GM12878 (cell line): Measurements from ENCODE around the gene HLA-DQB1.

Experiments
- BHLHE40 ChIP-seq, 2 experiments: fragments of 450-650 bp in 1 of 2; IDR thresholded peaks; 2 replicates each; pipeline ENCODE4 v1.6.1; 2011 to 2017; ENCODE audit warnings: low read depth in 2 of 2, borderline replicate concordance in 1 of 2, improper control_type of control experiment in 1 of 2, low read length in 1 of 2, mild to moderate bottlenecking in 1 of 2
- CBX5 ChIP-seq: sonication (generic); IDR thresholded peaks from 2 replicates; pipeline ENCODE4 v1.6.1; 2016; ENCODE audit warnings: low read depth, moderate library complexity, mild to moderate bottlenecking, inconsistent platforms
- CTCF ChIP-seq, 3 experiments: IDR thresholded peaks in 2 of 3; conservative IDR thresholded peaks in 1 of 3; 2 replicates each; pipeline ENCODE4 v1.5.1; 2011; ENCODE audit warnings: low read depth in 3 of 3, low read length in 3 of 3, mild to moderate bottlenecking in 3 of 3, control low read depth in 2 of 3, moderate library complexity in 2 of 3, inconsistent platforms in 1 of 3, mixed read lengths in 1 of 3; ENCODE audit not compliant: control insufficient read depth in 2 of 3, insufficient read depth in 1 of 3; ENCODE audit errors: extremely low read depth in 1 of 3
- HDAC2 ChIP-seq: fragments of 200-600 bp; sonication (generic); IDR thresholded peaks from 2 replicates; pipeline ENCODE4 v1.6.1; 2017
- JUNB ChIP-seq: IDR thresholded peaks from 2 replicates; pipeline ENCODE4 v1.6.1; 2016; ENCODE audit warnings: antibody characterized with exemption, mild to moderate bottlenecking
- POLR2A ChIP-seq: IDR thresholded peaks from 2 replicates; pipeline ENCODE4 v1.6.1; 2011; ENCODE audit warnings: low read depth, mild to moderate bottlenecking, low read length
- SRF ChIP-seq, 2 experiments: IDR thresholded peaks; 2 replicates each; pipeline ENCODE4 v1.6.1; 2011; ENCODE audit warnings: low read depth in 2 of 2, low read length in 2 of 2, mild to moderate bottlenecking in 1 of 2, moderate library complexity in 1 of 2
- TAF1 ChIP-seq: IDR thresholded peaks from 2 replicates; pipeline ENCODE4 v1.6.1; 2011; ENCODE audit warnings: mild to moderate bottlenecking, low read depth, low read length, borderline replicate concordance
- YY1 ChIP-seq: IDR thresholded peaks from 2 replicates; pipeline ENCODE4 v1.6.1; 2011; ENCODE audit warnings: low read depth, mild to moderate bottlenecking, low read length
- ZBTB33 ChIP-seq: fragments of 450-650 bp; IDR thresholded peaks from 2 replicates; pipeline ENCODE4 v1.6.1; 2017; ENCODE audit warnings: mild to moderate bottlenecking
- TF ChIP-seq, protein P1 (sequence below): IDR thresholded peaks from 2 replicates; pipeline ENCODE4 v1.6.1; 2011; ENCODE audit warnings: mild to moderate bottlenecking, low read depth, low read length, moderate library complexity; ENCODE audit not compliant: insufficient replicate concordance
- TF ChIP-seq, protein P2 (sequence below): IDR thresholded peaks from 2 replicates; pipeline ENCODE4 v1.6.1; 2012; ENCODE audit warnings: mild to moderate bottlenecking, low read depth, low read length

- no peak for TF ChIP-seq CTCF (IDR thresholded peaks at IDR 0.05 in 2 of 3, conservative IDR thresholded peaks at IDR 0.05 in 1 of 3; ENCODE audit: control insufficient read depth in 2 of 3, extremely low read depth in 1 of 3, insufficient read depth in 1 of 3, low read depth in 3 of 3, low read length in 3 of 3)
- TF ChIP-seq, protein P1, sequence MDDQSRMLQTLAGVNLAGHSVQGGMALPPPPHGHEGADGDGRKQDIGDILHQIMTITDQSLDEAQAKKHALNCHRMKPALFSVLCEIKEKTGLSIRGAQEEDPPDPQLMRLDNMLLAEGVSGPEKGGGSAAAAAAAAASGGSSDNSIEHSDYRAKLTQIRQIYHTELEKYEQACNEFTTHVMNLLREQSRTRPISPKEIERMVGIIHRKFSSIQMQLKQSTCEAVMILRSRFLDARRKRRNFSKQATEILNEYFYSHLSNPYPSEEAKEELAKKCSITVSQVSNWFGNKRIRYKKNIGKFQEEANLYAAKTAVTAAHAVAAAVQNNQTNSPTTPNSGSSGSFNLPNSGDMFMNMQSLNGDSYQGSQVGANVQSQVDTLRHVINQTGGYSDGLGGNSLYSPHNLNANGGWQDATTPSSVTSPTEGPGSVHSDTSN: no peak
- TF ChIP-seq YY1: no peak
- no peak for TF ChIP-seq ZBTB33
- TF ChIP-seq BHLHE40 (IDR thresholded peaks at IDR 0.05; ENCODE audit: borderline replicate concordance in 1 of 2, low read depth in 2 of 2, low read length in 1 of 2): no peak
- no peak; the same call in 1 of the 2 replicates for TF ChIP-seq POLR2A
- no peak for TF ChIP-seq SRF (IDR thresholded peaks at IDR 0.05; ENCODE audit: low read depth in 2 of 2, low read length in 2 of 2)
- TF ChIP-seq CBX5: no peak
- TF ChIP-seq, protein P2, sequence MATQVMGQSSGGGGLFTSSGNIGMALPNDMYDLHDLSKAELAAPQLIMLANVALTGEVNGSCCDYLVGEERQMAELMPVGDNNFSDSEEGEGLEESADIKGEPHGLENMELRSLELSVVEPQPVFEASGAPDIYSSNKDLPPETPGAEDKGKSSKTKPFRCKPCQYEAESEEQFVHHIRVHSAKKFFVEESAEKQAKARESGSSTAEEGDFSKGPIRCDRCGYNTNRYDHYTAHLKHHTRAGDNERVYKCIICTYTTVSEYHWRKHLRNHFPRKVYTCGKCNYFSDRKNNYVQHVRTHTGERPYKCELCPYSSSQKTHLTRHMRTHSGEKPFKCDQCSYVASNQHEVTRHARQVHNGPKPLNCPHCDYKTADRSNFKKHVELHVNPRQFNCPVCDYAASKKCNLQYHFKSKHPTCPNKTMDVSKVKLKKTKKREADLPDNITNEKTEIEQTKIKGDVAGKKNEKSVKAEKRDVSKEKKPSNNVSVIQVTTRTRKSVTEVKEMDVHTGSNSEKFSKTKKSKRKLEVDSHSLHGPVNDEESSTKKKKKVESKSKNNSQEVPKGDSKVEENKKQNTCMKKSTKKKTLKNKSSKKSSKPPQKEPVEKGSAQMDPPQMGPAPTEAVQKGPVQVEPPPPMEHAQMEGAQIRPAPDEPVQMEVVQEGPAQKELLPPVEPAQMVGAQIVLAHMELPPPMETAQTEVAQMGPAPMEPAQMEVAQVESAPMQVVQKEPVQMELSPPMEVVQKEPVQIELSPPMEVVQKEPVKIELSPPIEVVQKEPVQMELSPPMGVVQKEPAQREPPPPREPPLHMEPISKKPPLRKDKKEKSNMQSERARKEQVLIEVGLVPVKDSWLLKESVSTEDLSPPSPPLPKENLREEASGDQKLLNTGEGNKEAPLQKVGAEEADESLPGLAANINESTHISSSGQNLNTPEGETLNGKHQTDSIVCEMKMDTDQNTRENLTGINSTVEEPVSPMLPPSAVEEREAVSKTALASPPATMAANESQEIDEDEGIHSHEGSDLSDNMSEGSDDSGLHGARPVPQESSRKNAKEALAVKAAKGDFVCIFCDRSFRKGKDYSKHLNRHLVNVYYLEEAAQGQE: no peak
- no peak for TF ChIP-seq TAF1
- no peak for TF ChIP-seq HDAC2
- TF ChIP-seq JUNB: no peak
Observed at GRCh38 chr6:32669240-32669639, 2.8 kb upstream of the HLA-DQB1 start.
